NCI-H2227 treated with DMSO at 0.1 percent for 48 hours (cell line): ENCODE measurements around the gene GNPAT.
"Not testable (repeated sequence)": the region's sequence is repeated elsewhere in the genome, so short reads cannot be mapped to it uniquely, and the experiment has no call there.

Source experiments
- DNase-seq: peaks from one replicate; lab custom pipeline; 2025; lab: John Stamatoyannopoulos, UW

The GNPAT gene

DNA sequence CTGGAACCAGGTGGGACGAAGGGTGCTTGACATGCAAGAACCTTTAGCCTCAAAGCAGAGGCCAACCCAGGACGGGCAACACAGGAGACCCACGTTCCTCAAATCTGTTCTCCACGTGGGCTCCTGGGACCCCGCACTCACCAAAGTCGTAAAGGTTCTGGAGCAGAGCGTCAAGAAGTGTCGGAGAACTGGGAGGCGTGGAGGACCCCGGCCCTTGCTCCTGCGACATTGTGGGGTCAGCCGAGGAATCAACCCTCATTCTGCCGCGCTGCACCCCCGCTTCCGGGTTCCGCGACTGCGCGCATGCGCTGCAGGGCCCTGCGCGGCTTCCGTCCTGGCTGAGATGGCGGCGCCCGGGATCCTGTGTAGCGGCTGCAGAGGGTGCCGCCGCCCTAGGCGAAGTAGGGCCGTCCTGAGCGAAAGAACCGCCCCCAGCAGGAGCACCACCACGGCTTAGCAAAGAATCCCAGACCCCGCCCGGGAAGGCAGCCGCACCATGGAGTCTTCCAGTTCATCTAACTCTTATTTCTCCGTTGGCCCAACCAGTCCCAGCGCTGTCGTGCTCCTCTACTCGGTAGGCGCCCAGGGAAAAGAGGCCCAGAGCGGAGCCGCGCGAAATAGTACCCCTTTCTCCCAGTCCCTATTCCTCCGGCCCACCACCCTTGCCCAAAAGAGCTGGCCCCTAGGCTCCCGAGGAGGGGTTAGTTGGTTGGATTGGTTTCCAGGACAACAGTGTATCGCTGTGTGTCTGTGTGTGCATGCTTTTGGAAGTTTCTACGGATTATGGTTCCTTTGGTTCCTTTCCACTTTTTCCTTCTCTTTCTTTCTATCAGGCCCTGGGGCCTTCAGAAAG is at the start of gene GNPAT:
Gene GNPAT (plus strand): TSS at position 330 of the 853 bp plus-strand sequence. CDS start 167 bp downstream, at position 497.
- peak; percentile 62 for DNase-seq

DNA sequence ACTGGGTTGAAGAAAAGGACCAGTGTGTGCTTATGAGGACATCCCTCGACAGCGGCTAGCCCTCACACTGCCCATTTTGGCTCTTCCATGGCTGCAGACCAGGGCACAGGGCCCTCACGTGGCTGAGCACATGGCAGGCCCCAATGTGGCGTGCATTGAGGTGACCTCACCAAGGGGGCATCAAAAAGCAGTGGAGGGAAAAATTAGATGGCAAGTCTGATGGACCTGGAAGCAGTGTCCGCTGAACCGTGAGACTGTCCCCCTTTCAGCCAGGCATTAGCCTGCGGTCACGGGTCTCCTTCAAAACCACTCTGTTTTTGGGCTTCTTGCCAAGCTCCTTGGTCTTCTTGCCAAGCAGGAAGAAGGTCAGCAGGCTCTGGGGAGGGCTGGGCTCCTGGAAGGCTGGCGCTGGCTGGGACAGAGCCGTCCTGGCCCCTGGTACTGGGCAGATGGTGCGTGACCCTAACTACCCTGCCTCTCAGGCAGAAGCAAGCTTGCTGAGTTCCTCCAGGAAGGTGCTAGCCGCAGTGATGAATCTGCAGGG is 48.3 kb upstream of the GNPAT start:
- DNase-seq: no peak

DNA sequence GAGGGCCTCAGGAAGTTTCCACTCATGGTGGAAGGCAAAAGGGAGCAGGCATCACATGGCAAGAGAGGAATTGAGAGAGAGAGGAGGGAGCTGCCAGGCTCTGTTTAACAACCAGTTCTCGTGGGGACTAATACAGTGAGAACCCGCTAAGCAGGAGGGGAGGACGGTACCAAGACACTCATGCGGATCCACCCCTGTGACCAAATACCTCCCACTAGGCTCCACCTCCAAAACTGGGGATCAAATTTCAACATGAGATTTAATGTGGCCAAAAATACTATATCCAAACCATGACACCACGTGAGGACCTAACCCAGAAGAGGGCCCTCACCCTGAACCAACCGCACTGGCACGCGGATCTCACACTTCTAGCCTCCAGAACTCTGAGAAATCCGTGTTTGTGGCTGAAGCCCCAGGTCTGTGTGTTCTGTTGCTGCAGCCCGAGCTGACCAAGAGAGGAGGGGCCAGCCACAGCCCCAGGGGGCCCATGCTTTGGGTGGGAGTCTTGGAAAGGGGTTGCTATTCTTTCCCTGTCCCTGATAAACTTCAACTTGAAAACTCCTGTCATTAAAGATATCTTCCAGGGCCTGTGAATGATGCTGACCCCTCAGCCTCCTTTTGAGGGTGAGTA is 47.2 kb upstream of the GNPAT start:
- DNase-seq: no peak

GRCh38 chr1:231194476-231194842 is 46.6 kb upstream of the GNPAT start:
- DNase-seq: no peak

GRCh38 chr1:231194843-231195516 is 46.0 kb upstream of the GNPAT start:
- no peak for DNase-seq

DNA sequence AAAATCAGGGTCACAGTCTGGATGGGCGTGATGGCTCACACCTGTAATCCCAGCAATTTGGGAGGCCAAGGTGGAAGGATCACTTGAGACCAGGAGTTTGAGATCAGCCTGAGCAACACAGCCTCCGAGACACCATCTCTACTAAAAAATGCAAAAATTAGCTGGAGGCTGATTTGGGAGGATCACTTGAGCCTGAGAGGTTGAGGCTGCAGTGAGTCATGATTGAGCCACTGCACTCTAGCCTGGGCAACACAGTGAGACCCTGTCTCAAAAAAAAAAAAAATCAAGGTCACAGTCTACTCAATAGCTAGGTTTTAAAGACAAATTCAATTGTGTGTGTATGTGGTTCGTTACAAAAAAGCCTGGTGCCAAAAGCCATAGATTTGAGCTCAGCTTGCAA is 44.7 kb upstream of the GNPAT start:
- no peak for DNase-seq

GRCh38 chr1:231196728-231197127 is 44.3 kb upstream of the GNPAT start:
- no peak for DNase-seq

DNA sequence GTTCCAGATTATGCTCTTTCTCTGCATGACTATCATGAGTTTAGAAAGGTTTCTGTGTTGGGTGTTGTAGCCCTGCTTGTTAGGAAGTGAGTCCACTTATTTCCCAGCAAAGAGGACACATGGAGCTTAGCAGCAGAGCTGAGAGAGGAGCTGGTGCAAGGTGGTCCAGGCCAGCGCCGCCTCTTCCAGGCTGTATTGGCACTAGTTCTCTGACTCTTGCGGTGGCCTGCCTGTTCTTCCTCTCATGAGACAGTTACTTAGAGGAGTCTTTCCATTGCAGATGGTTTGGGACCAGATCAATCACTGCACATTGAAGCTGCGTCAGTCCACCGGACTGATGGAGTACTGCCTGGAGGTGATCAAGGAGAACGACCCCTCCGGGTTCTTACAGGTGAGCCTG is 41.1 kb upstream of the GNPAT start:
- no peak for DNase-seq

DNA sequence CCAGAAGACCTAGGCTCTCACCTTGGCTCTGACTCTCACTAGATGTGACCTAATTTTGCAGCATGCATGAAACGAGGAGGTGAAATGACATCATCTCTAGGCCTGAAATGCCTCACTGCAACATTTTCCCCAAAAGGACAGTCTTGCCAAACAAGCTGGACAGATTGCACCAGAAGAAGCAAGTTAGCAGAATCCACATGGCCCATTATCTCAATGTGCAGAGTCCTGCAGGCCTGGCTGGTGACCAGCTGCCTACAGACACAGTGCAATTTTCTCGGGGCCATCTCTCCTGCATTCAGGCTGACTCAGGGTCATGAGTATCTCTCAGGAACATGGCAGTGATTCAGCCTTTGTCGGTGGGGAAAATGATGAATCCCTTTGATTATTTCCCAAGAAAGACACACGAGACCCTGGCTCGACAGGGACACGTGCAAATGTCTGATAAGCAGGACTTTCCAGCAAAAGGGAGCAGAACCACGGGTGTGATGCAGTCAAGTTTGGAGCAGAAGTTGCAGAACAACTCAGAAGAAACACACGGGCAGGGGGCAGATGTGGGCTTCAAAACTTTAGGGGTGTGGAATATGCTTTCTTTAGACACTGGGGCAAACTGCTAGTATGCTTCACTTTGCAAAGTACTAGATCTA is 40.5 kb upstream of the GNPAT start:
- DNase-seq: no peak

DNA sequence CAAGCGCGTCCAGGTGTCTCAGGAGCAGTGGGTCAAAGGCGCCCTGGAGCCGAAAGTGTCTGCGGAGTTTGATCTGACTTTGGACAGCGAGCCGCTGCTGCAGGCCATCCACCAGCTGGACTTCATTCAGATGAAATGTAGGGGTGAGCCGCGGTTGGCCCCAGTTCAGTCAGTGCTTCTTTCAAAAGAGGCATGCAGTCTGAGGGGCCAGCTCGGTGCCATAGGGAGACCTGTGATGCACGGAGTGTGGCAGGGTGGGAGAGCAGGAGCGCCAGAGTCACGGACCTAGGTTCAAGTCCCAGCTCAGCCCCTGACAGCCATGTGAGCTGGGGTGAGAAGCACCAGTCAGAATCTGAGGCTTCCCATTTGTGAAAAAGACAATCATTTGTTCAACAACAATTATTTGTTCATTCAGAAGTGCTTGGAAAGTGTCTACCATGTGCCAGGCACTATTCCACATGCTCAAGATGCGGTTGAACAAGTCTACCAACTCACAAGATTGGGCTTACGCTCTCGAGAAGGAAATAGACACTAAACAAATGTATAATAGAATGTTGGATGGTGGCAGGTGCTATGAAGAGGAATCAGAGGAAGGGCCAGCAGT is 39.5 kb upstream of the GNPAT start:
- DNase-seq: no peak

- no peak for DNase-seq
Measured at GRCh38 chr1:231201979-231202633, 38.9 kb upstream of the GNPAT start.

GRCh38 chr1:231203259-231204057 is 37.6 kb upstream of the GNPAT start:
- DNase-seq: no peak

DNA sequence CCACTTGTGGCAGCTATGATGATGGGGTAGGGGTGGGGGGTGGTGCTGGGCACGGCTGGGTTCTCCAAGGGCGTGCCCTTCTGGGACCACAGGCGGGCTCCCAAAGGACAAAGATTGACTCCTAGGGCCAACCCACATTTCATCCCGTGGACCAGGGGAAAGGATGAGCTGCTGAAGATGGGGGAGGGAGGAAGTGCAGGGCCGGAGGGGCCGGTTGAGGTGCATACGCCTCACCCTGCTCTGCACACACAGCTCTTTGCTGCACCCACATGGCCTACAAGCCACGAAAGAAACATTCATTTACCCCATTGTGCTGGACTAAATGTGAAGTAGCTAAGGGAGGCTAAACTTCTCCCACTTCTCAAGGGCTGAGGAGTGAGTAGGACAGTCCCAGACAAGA is 34.2 kb upstream of the GNPAT start:
- no peak for DNase-seq

GRCh38 chr1:231207437-231207836 is 33.6 kb upstream of the GNPAT start:
- no peak for DNase-seq

GRCh38 chr1:231208980-231209379 is 32.0 kb upstream of the GNPAT start:
- no peak for DNase-seq

- no peak for DNase-seq
Measured at GRCh38 chr1:231209531-231209930, 31.5 kb upstream of the GNPAT start.

GRCh38 chr1:231210126-231210525 is 30.9 kb upstream of the GNPAT start:
- no peak for DNase-seq

GRCh38 chr1:231211005-231211857 is 29.8 kb upstream of the GNPAT start:
- DNase-seq: peak; percentile 72

DNA sequence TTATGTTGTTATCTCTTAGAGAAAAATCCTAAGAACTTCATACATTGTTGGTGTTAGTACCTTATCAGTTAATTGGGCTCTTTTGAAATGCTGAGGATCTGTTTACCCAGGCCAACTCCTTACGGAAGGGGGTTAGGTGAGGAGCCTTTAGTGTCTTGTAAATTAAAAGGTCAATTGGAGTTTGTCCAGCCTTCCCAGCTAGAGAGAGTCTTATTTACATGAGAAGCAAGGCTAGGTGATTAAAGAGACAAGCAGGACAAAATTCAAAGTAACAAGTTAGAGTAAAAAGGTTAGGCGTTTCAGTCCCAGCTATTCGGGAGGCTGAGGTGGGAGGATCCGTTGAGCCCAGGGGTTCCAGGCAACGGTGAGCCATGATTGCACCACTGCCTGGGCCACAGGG is 28.7 kb upstream of the GNPAT start:
- not testable (repeated sequence) for DNase-seq
